GM19035 (cell line): ENCODE data around the gene ABHD4.

ENCODE experiments used
- ATAC-seq: cut with Tn5 transposase; IDR thresholded peaks from one replicate; pipeline ENCODE4 v1.9.1; 2021; ENCODE audit not compliant: unreplicated experiment

Gene ABHD4

GRCh38 chr14:22658946-22659345 lies 60.8 kb downstream of the ABHD4 start:
- no peak for ATAC-seq

GRCh38 chr14:22660654-22661053 lies 62.6 kb downstream of the ABHD4 start:
- ATAC-seq = no peak
